Endometrium (tissue), 2 donors: ENCODE measurements around the gene CASKIN1.
"Not testable (repeated sequence)": the region's sequence is repeated elsewhere in the genome, so short reads cannot be mapped to it uniquely, and the experiment has no call there.

Experiments used
- FAIRE-seq: peaks from 2 replicates; lab custom pipeline; 2012; peaks lifted over from hg19 to GRCh38; lab: Jason Lieb, UNC
- donor health status: control.
- donor health status: control.

The CASKIN1 gene

GRCh38 chr16:2155091-2155950 is 41.1 kb downstream of the CASKIN1 start, which contains the start of gene TRAF7:
Gene TRAF7 (plus strand): TSS chr16:2155782. CDS start chr16:2163921, 8,139 bp downstream.
- FAIRE-seq: peak; percentile 99

DNA sequence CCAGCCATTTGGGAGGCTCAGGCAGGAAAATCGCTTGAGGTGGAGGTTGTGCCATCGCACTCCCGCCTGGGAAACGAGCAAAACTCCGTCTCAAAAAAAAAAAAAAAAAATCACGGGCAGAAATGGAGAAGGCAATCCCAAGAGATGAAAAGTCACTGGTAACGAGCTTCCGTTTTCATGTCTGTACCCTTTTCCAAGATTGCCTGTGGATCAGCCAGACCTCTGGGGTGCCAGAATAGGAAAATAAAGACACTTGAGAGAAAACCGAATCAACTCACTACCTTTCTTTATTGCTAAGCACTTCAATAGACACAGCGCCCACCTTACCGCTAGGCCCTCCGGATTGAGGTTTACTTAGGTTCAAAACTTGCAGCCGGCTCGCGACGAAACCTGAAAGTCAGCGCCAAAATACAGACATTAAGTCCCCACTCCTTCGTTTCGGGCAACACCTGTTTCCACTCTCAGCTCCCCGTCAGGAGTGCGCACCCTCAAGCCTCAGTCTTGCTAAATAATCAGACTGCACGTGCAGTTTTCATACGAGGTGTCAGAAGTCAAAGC is 41.8 kb downstream of the CASKIN1 start:
- no peak for FAIRE-seq

DNA sequence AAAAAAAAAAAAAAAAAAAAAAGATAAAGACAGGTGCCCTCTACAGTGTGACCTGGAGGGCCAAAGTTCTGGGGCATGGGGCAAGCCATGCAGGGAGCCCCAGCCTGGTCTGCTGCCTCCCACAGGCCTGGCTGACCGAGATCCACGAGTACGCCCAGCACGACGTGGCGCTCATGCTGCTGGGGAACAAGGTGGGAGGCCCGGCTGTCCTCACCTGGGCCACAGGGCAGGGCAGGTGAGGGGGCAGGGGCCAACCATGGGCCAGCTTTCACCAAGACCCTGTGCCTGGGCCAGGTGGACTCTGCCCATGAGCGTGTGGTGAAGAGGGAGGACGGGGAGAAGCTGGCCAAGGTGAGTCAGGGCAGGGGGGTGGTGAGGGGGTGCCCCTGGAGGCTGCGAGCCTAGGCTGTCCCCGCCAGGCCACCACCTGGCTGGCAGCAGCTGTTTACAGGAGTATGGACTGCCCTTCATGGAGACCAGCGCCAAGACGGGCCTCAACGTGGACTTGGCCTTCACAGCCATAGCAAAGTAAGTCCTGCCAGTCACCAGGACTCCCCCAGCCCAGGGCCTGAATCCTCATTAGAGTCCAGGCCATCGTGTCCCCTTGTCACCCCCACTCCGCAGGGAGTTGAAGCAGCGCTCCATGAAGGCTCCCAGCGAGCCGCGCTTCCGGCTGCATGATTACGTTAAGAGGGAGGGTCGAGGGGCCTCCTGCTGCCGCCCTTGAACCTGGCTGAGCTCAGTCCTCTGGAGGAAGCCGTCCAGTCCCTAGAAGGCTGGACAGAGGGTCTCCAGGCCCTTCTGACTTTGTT is 43.5 kb downstream of the CASKIN1 start:
- FAIRE-seq: no peak

GRCh38 chr16:2151188-2152091 is 45.0 kb downstream of the CASKIN1 start:
- FAIRE-seq: no peak

DNA sequence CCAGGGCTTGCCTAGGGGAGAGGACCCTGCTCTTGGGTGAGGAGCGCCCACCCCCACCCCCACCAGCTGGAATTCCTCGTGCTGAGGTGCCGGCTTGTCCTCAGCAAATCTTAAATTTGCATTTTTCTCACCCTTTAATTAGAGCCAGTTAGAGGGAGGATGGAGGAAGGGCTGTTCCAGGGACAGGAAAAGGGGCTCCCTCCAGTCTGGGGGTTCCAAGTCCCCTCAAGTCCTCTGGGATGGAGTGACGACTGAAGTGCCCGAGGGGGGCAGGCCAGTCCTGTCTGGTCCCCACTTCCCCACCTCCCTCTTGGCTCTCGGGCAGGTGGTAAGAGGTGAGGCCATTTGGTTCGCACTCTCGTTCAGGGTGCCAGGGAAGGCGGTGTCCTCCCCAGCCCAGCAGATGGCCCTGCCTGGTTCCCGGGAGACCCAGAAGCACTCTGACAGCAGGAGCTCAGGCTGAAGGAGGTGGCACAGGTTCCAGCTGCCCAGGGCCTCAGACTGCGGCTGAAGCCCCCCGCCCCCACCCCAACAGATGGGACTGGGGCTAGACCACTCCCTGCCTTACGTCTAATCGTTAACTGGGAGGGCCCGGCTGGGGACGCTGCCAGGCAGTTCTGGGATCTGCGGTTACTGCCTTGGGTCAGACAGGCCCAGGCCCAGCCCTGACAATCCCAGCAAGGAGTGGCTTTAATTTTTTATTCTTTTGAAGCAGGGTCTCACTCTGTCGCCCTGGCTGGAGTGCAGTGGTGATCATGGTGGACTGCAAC is 45.8 kb downstream of the CASKIN1 start:
- no peak for FAIRE-seq

- no peak for FAIRE-seq
Observed at GRCh38 chr16:2149630-2150417, 46.6 kb downstream of the CASKIN1 start.

GRCh38 chr16:2148714-2149629 is 47.4 kb downstream of the CASKIN1 start:
- no peak for FAIRE-seq

DNA sequence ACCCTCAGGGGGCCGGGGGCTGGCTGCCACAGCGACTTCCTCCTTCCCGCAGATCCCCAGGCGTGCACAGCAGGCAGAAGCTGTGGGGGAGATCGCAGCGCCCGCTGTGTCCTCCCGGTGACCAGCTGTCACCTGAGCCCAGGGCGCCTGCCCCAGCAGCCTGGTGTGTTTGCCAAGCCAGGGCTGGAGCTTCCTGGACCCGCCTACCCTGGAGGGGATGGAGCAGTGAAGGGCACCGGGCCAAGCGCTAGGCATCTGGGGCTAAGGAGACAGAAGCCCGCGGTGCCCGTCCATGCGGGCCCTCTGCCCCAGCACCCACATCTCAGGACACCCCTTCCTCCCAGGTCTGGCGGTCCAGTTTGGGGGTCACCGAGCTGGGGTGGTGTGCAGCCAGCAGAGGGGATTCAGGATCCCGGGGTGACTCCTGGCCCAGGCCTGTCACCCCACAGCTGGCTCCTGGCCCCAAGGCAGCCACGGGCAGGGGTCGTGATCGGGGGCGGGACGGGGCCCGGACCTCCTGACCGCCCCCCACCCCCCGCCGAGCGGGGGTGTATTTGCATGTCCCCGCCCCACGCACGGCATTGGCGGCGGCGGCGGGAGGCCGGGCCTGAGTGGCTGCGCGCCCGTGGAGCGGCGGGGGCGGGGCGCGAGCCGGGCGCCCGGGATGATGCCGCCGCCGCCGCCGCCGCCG is 48.3 kb downstream of the CASKIN1 start, which contains the start of gene RAB26:
TSS of gene RAB26 (plus strand) at position 645 of the 691 bp plus-strand sequence. CDS start 159 bp downstream, outside the sequence.
- no peak for FAIRE-seq

GRCh38 chr16:2147378-2147777 is 49.0 kb downstream of the CASKIN1 start:
- FAIRE-seq: no peak

GRCh38 chr16:2145843-2146242 is 50.6 kb downstream of the CASKIN1 start:
- FAIRE-seq: no peak

GRCh38 chr16:2143878-2144485 is 52.4 kb downstream of the CASKIN1 start:
- FAIRE-seq: no peak

DNA sequence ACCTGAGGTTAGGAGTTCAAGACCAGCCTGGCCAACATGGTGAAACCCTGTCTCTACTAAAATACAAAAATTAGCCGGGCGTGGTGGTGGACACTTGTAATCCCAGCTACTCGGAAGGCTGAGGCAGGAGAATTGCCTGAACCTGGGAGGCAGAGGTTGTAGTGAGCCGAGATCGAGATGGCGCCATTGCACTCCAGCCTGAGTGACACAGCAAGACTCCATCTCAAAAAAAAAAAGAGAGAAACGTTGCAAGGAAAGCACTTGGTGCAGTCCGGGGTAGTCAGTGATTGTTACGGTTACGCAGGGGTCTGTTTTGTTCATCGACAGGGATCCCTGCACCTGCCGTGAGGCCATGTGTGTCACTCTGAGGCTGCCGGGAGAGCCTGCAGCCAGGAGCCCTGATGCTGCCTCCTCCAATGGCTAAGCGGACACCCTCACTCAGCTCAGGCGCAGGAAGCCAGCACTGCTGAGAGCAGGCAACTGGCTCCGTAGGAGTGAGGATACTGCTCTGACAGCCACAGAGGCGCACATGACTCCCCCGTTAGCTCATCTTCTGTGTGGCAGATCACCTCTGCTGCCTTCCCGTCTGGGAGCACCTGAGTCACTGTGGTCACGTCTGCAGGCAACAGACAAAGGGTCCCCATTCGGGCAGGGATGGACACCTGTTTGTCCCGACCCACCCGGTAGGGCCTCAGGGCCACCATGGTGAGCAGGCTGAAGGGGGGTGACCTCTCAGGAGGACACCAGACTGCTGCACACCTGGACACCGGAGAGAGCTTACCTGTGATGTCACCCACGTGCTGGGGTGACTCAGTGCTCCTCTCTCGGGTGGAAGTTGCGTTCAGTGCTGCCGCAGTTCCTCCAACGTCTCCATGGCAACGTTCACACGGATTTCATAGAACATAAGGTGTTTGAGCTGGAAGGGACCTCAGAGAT is 53.2 kb downstream of the CASKIN1 start:
- no peak for FAIRE-seq

DNA sequence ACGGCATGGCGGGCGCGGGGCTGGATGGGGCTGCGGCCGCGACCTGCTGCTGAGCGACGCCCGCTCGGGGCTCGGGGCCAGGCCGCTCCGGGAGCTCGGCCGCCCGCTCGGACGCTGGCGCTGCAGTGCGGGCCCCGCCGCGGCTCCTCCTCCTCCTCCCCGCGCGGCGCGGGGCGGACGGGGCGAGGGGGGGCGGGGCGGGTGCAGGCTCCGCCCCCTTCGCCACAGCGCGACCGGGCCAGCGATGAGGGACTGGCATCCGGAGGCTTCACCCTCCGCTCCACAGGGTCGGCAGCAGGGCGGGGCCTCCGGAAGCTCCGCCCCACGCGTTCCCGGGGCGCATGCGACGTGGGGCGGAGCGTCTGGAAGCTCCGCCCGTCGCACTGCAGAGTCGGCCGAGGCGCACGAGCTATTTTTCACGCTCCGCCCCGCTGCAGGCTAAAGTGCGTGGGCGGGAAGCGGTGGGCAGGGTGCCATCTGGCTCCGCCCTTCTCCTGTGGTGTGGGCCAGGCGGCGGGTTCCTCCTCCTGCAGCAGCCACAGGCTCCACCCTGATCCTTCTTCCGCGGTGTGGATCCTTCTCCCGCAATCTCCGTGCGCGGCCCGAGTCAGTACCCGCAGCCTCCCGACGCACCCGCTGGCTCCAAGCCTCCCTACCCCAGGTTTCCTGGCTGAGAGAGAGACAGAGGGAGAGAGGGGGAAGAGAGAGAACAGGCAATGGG is 60.5 kb downstream of the CASKIN1 start, which contains the start of gene PKD1:
TSS of gene PKD1 (minus strand) at position 129 of the 721 bp plus-strand sequence. CDS start 209 bp downstream, outside the sequence.
- peak; percentile 15 for FAIRE-seq

GRCh38 chr16:2135071-2135470 is 61.3 kb downstream of the CASKIN1 start:
- not testable (repeated sequence) for FAIRE-seq

- not testable (repeated sequence) for FAIRE-seq
Observed at GRCh38 chr16:2133797-2134196, 62.6 kb downstream of the CASKIN1 start.
